Measurements from ENCODE around the gene RAD52.

The RAD52 gene

DNA sequence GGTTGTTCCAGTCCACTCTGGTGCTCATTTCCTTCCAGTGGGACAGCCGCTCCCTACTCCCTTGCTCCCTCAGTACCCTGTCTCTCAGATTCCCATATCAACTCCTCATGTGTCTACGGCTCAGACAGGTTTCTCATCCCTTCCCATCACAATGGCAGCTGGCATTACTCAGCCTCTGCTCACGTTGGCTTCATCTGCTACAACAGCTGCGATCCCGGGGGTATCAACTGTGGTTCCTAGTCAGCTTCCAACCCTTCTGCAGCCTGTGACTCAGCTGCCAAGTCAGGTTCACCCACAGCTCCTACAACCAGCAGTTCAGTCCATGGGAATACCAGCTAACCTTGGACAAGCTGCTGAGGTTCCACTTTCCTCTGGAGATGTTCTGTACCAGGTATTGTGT lies 69.9 kb downstream of the RAD52 start:
- no peak for DNase-seq (ENCODE audit: low read depth)
- TF ChIP-seq, protein P1, sequence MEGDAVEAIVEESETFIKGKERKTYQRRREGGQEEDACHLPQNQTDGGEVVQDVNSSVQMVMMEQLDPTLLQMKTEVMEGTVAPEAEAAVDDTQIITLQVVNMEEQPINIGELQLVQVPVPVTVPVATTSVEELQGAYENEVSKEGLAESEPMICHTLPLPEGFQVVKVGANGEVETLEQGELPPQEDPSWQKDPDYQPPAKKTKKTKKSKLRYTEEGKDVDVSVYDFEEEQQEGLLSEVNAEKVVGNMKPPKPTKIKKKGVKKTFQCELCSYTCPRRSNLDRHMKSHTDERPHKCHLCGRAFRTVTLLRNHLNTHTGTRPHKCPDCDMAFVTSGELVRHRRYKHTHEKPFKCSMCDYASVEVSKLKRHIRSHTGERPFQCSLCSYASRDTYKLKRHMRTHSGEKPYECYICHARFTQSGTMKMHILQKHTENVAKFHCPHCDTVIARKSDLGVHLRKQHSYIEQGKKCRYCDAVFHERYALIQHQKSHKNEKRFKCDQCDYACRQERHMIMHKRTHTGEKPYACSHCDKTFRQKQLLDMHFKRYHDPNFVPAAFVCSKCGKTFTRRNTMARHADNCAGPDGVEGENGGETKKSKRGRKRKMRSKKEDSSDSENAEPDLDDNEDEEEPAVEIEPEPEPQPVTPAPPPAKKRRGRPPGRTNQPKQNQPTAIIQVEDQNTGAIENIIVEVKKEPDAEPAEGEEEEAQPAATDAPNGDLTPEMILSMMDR (IDR thresholded peaks at IDR 0.05; ENCODE audit: low read depth, low read length, missing control alignments): no peak
- H3K4me3 ChIP-seq (ENCODE audit: low read depth, low read length): no peak overlapping the region

DNA sequence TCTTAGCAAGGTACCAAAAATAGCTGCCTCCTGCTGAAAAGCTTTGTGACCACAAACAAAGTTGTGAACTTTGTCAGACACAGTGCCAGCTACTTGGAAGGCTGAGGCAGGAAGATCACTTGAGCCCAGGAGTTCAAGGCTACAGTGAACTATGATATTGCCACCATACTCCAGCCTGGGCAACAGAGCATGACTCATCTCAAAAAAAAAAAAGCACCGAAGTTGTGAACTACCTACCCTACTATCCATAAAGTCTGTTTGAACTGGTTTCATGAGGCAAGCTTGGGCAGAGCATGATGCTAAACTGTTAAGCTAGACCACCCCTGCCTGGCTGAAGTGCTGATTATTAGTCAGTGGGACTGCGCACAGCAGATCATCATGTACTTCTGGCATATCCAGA lies 75.5 kb downstream of the RAD52 start:
- TF ChIP-seq, protein P1 (IDR thresholded peaks at IDR 0.05; ENCODE audit: low read depth, low read length, missing control alignments): no peak
- no peak for DNase-seq (ENCODE audit: low read depth)
- H3K4me3 ChIP-seq (ENCODE audit: low read depth, low read length): no peak overlapping the region

DNA sequence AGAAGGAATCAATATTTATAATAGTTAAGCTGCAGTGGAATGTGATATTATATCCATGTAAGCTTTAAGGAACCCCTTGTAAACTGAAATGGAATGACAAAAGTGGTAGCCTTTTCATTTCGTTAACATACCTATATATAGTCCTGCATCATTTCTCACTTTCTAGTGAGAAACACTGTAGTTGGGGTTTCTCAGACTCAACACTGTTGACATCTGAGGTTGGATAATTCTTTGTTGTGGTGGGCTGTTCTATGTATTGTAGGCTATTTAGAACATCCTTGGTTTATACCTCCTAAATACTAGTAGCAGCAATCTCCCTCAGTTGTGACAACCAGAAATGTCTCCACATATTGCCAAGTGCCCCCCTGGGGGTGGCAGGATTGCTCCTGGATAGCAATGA lies 79.1 kb downstream of the RAD52 start:
- no peak overlapping the region for H3K4me3 ChIP-seq (ENCODE audit: low read depth, low read length)
- no peak for DNase-seq (ENCODE audit: low read depth)
- TF ChIP-seq, protein P1 (IDR thresholded peaks at IDR 0.05; ENCODE audit: low read depth, low read length, missing control alignments): no peak

DNA sequence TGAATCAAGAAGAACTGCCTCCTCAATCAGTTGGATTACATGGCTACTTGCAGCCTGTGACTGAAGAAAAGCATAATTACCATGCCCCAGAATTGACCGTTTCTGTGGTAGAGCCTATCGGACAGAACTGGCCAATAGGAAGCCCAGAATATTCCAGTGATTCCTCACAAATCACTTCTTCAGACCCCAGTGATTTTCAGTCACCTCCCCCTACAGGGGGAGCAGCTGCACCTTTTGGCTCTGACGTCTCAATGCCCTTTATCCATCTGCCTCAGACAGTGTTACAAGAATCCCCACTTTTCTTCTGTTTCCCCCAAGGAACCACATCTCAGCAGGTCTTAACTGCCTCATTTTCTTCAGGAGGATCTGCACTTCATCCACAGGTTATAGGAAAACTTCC lies 80.8 kb downstream of the RAD52 start:
- no peak for DNase-seq (ENCODE audit: low read depth)
- TF ChIP-seq, protein P1 (IDR thresholded peaks at IDR 0.05; ENCODE audit: low read depth, low read length, missing control alignments): no peak
- H3K4me3 ChIP-seq (ENCODE audit: low read depth, low read length): no peak overlapping the region

DNA sequence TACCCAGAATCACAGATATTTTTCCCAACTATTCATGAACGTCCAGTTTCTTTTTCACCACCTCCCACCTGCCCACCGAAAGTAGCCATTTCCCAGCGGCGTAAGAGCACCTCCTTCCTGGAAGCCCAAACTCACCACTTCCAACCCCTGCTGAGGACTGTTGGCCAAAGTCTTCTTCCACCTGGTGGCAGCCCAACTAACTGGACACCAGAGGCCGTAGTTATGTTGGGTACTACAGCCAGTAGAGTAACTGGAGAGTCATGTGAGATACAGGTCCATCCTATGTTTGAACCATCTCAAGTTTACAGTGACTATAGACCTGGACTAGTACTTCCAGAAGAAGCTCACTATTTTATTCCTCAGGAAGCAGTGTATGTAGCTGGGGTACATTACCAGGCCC lies 81.6 kb downstream of the RAD52 start:
- no peak overlapping the region for H3K4me3 ChIP-seq (ENCODE audit: low read depth, low read length)
- TF ChIP-seq, protein P1 (IDR thresholded peaks at IDR 0.05; ENCODE audit: low read depth, low read length, missing control alignments): peak; percentile 3
- DNase-seq (ENCODE audit: low read depth): no peak

DNA sequence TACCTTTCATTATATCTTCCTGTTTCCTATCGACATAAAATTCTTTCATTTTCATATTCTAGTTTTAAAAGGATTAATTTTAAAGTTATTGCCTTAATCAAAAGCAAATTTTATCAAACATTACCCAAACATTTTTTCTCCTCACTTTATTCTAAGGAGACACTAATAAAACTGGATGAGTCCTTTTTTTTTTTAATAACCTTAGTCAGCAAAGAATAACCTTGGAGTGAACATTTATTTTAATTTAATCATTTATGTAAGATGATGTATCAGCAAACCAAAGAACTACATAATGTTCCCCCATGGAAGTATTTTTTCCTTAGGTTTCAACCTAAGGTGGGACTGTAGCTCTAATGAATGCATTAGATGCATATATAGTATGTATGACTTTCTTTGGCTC lies 83.9 kb downstream of the RAD52 start:
- TF ChIP-seq, protein P1 (IDR thresholded peaks at IDR 0.05; ENCODE audit: low read depth, low read length, missing control alignments): no peak
- H3K4me3 ChIP-seq (ENCODE audit: low read depth, low read length): no peak overlapping the region

DNA sequence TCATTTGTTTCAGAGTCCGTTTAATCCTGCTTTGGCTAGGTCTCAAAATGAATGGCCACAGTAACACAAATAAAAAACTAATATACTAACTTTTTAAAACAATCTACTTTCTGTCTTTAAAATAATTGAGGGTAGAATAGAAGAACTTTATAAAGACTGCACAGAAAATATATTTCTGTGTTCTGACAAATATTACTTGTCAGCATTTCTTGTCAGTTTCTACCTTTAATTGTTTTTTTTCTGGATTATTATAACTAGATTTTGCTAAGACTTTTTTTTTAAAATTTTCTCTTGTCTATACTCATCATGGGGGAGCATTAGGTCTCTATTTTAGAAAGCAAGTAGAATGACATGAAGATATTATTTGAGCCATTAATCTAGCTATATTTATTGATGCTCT lies 86.2 kb downstream of the RAD52 start:
- TF ChIP-seq, protein P1 (IDR thresholded peaks at IDR 0.05; ENCODE audit: low read depth, low read length, missing control alignments): no peak
- no peak for DNase-seq (ENCODE audit: low read depth)
- H3K4me3 ChIP-seq (ENCODE audit: low read depth, low read length): no peak overlapping the region

More for the DNA sequence above, 83.9 kb downstream of the RAD52 start:
- DNase-seq (ENCODE audit: low read depth): no peak

Data from GM12864 (cell line).